Endothelial cell of umbilical vein (primary cell): Measurements from ENCODE around the gene TBL3. TPM values are rescaled to one million over a fixed set of nuclear protein-coding genes. Genes with fewer than 3 reads are reported as not detected.

Experiments
- BruUV-seq: library from RNA; stranded (reverse); fragments of 400-500 nt; replicated peaks from 2 replicates; lab custom pipeline; 2021; lab: Mats Ljungman, UMichigan
- CTCF ChIA-PET: fragments of 300-600, 350-600 bp; sonication (Branson Sonifier 250); formaldehyde crosslinking; loops from one replicate; lab custom pipeline; 2021; ENCODE audit warnings: antibody characterized with exemption, inconsistent platforms; lab: Charles Lee
- POLR2A ChIA-PET: fragments of 300-600, 350-600 bp; sonication (Branson Sonifier 250); formaldehyde crosslinking; loops from one replicate; lab custom pipeline; 2021; ENCODE audit warnings: antibody characterized with exemption, inconsistent platforms; lab: Charles Lee
- DNase-seq: peaks from one replicate; pipeline ENCODE4 v3.0.0-alpha.2; 2011; ENCODE audit warnings: low read depth, low spot score
- FAIRE-seq: peaks from 2 replicates; lab custom pipeline; 2011; peaks lifted over from hg19 to GRCh38; lab: Jason Lieb, UNC
- H2AFZ ChIP-seq: 2 replicates; pipeline ENCODE4 v1.6.0; 2012; ENCODE audit warnings: low read depth, low read length, control low read depth, inconsistent platforms
- H3K27ac ChIP-seq: 2 replicates; pipeline ENCODE4 v1.5.1; 2011; ENCODE audit warnings: low read depth, mild to moderate bottlenecking, control low read depth, low read length, moderate library complexity; ENCODE audit not compliant: insufficient read depth
- H3K27me3 ChIP-seq, 2 experiments: 2 replicates each; pipeline versions ENCODE4 v1.6.0 to v1.6.1; 2011; ENCODE audit warnings: low read length in 2 of 2, mixed read lengths in 1 of 2; ENCODE audit not compliant: control insufficient read depth in 2 of 2, insufficient read depth in 2 of 2
- H3K36me3 ChIP-seq, 2 experiments: 2 replicates in 1 of 2; 3 replicates in 1 of 2; pipeline ENCODE4 v1.5.1; 2011; ENCODE audit warnings: low read length in 2 of 2, mild to moderate bottlenecking in 1 of 2, moderate library complexity in 1 of 2; ENCODE audit not compliant: control insufficient read depth in 2 of 2, insufficient read depth in 2 of 2; ENCODE audit errors: extremely low read depth in 1 of 2
- H3K4me1 ChIP-seq: 3 replicates; pipeline ENCODE4 v1.5.1; 2011; ENCODE audit warnings: mild to moderate bottlenecking, low read length; ENCODE audit not compliant: control insufficient read depth, insufficient read depth; ENCODE audit errors: extremely low read depth
- H3K4me2 ChIP-seq: 2 replicates; pipeline ENCODE4 v1.6.1; 2011; ENCODE audit warnings: low read length, control low read depth, mixed read lengths; ENCODE audit not compliant: insufficient read depth
- H3K4me3 ChIP-seq, 3 experiments: fragments of 200-600 bp in 1 of 3; sonication (generic), shearing (Covaris generic) in 1 of 3; replicated peaks in 1 of 3; 2 replicates each; pipeline ENCODE4 v1.5.1; 2011 to 2016; ENCODE audit warnings: control low read depth in 3 of 3, low read length in 3 of 3, mild to moderate bottlenecking in 2 of 3, inconsistent platforms in 1 of 3, low read depth in 1 of 3, moderate library complexity in 1 of 3; ENCODE audit not compliant: insufficient read depth in 1 of 3
- H3K79me2 ChIP-seq: 2 replicates; pipeline ENCODE4 v1.6.0; 2012; ENCODE audit warnings: low read length, inconsistent platforms; ENCODE audit not compliant: control insufficient read depth, insufficient read depth
- H3K9ac ChIP-seq: replicated peaks from 2 replicates; pipeline ENCODE3; 2011; ENCODE audit warnings: low read length, control low read depth; ENCODE audit not compliant: insufficient read depth; ENCODE audit errors: extremely low read depth
- H3K9me1 ChIP-seq: replicated peaks from 3 replicates; pipeline ENCODE4 v1.6.0; 2011; ENCODE audit warnings: mild to moderate bottlenecking, low read length; ENCODE audit not compliant: control insufficient read depth, insufficient read depth; ENCODE audit errors: extremely low read depth
- H3K9me3 ChIP-seq: replicated peaks from 2 replicates; pipeline ENCODE4 v1.5.1; 2012; ENCODE audit warnings: low read length, inconsistent platforms; ENCODE audit not compliant: control insufficient read depth, insufficient read depth
- H4K20me1 ChIP-seq: replicated peaks from 2 replicates; pipeline ENCODE3; 2011; ENCODE audit warnings: mild to moderate bottlenecking, low read length; ENCODE audit not compliant: control insufficient read depth, insufficient read depth; ENCODE audit errors: extremely low read depth
- EZH2 ChIP-seq: IDR thresholded peaks from 2 replicates; pipeline ENCODE4 v1.6.1; 2012; ENCODE audit warnings: borderline replicate concordance, low read depth, mild to moderate bottlenecking, moderate library complexity, low read length, inconsistent platforms; ENCODE audit not compliant: severe bottlenecking
- FOS ChIP-seq: IDR thresholded peaks from 2 replicates; pipeline ENCODE4 v1.6.1; 2011; ENCODE audit warnings: mild to moderate bottlenecking, low read length, moderate library complexity, borderline replicate concordance; ENCODE audit not compliant: insufficient read depth
- GATA2 ChIP-seq: IDR thresholded peaks from 2 replicates; pipeline ENCODE4 v1.7.0; 2011; ENCODE audit warnings: low read depth, mild to moderate bottlenecking, moderate library complexity, mixed read lengths, low read length; ENCODE audit not compliant: insufficient read length, insufficient read depth
- JUN ChIP-seq: IDR thresholded peaks from 2 replicates; pipeline ENCODE4 v1.6.1; 2011; ENCODE audit warnings: borderline replicate concordance, low read depth; ENCODE audit not compliant: insufficient read length, insufficient read depth
- MYC ChIP-seq: IDR thresholded peaks from one replicate; pipeline ENCODE4 v1.6.1; 2011; ENCODE audit warnings: mild to moderate bottlenecking, low read depth, low read length
- POLR2A ChIP-seq: IDR thresholded peaks from 2 replicates; pipeline ENCODE4 v1.6.1; 2012; ENCODE audit warnings: low read depth, mild to moderate bottlenecking, control low read depth, low read length
- POLR2AphosphoS5 ChIP-seq: IDR thresholded peaks from 2 replicates; pipeline ENCODE4 v1.6.1; 2012; ENCODE audit warnings: low read depth, mild to moderate bottlenecking, control low read depth, low read length, moderate library complexity; ENCODE audit not compliant: insufficient read depth
- dilution Hi-C: fragments of 300-500 bp; cut with MboI; formaldehyde crosslinking; loops from one replicate; pipeline ENCODE4 v1.15.0; 2019; ENCODE audit warnings: low sequenced_read_pairs; ENCODE audit not compliant: extremely low pct_ligation_motif_present
- intact Hi-C: fragments of 100-400 bp; cut with micrococcal nuclease; formaldehyde crosslinking; loops from one replicate; pipeline ENCODE4 v1.10.0; 2022
- polyA plus RNA-seq, 4 experiments: library from polyadenylated mRNA; depleted of rRNA in 3 of 4; stranded (reverse) in 3 of 4; unstranded in 1 of 4; fragments of >200 nt; gene quantifications; 2 replicates each; pipeline versions ENCODE4 v1.2.1 to v1.2.3, GENCODE V29; 2011 to 2012; ENCODE audit warnings: missing spikeins in 1 of 4
- total RNA-seq: library from RNA; stranded (reverse); gene quantifications from 2 replicates; pipeline ENCODE4 v1.2.3, GENCODE V29; 2021
- TF ChIP-seq, protein P1 (sequence below): IDR thresholded peaks from 2 replicates; pipeline ENCODE4 v1.6.1; 2011; ENCODE audit not compliant: insufficient read depth, insufficient read length
- TF ChIP-seq, protein P2 (sequence below), 2 donors: IDR thresholded peaks; 1 replicate in 1 of 2; 2 replicates in 1 of 2; pipeline ENCODE4 v1.5.1; 2011; ENCODE audit warnings: low read length in 2 of 2, mild to moderate bottlenecking in 2 of 2, moderate library complexity in 2 of 2, control low read depth in 1 of 2, inconsistent platforms in 1 of 2, low read depth in 1 of 2; ENCODE audit not compliant: insufficient read depth in 1 of 2; ENCODE audit errors: extremely low read depth in 1 of 2

The TBL3 gene
- total and polyA plus RNA-seq, 2 donors (not counting 3 experiments of a cell fraction or from before 2014, with no cell fraction given) = 42.2 to 77.1 TPM

DNA sequence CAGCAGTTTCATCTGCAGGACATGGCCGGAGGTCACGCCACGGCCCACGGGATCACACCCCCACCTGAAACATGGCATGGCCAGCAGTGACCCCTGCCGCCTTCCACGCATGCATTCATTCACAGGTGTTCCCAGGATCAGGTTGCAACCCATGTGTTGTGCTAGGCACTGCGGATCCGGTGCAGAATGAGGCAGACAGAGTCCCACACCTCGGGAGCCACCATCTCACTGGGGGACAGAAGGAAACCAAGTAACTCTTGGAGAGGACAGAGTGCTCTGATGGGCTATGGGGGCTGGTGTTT is 24.5 kb upstream of the TBL3 start:
- H3K9ac ChIP-seq = no peak overlapping the region
- BruUV-seq = no TSS peak
- H3K9me1 ChIP-seq = no peaks in the 10 kb centered on the region
- TF ChIP-seq FOS (no peak), GATA2 (no peak), EZH2 (no peak)
- H3K79me2 ChIP-seq = no peaks in the 10 kb centered on the region
- no peak for DNase-seq
- peaks cover 5% of the 10 kb centered on the region for H3K4me1 ChIP-seq
- ChIA-PET CTCF (no interaction called here), POLR2A (interaction anchor here (0.7 kb wide), 1 partner anchor 9 kb away, joined by 4 read pairs; no protein-coding TSS in a partner anchor)
- H3K36me3 ChIP-seq = no peaks in the 10 kb centered on the region
- H3K9me3 ChIP-seq = no peaks in the 10 kb centered on the region
- no peaks in the 10 kb centered on the region for H3K27me3 ChIP-seq
- no peak overlapping the region for H3K4me3 ChIP-seq
- dilution Hi-C loops (no loop called here), intact Hi-C loops (no loop called here)
- no peak overlapping the region for H3K27ac ChIP-seq
- FAIRE-seq = no peak
- no peak overlapping the region for H3K4me2 ChIP-seq
- H2AFZ ChIP-seq = no peak overlapping the region
- no peaks in the 10 kb centered on the region for H4K20me1 ChIP-seq

DNA sequence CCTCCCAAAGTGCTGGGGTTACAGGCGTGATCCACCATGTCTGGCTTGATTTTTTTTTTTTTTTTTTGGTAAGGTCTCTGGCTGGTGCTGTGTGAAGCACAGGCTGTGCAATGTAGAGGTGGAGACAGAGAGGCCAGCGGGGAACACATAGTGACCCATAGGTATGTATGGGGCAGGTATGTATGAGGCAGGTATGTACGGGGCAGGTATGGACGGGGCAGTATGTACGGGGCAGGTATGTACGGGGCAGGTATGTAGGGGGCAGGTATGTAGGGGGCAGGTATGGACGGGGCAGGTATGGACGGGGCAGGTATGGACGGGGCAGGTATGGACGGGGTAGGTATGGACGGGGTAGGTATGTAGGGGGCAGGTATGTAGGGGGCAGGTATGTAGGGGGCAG is 22.3 kb upstream of the TBL3 start:
- TF ChIP-seq JUN = no peak
- no peak for TF ChIP-seq FOS
- TF ChIP-seq, protein P1, sequence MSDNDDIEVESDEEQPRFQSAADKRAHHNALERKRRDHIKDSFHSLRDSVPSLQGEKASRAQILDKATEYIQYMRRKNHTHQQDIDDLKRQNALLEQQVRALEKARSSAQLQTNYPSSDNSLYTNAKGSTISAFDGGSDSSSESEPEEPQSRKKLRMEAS = no peak
- no peak for TF ChIP-seq POLR2AphosphoS5
- no peak for TF ChIP-seq MYC
- no peak for TF ChIP-seq GATA2
- TF ChIP-seq, protein P2, sequence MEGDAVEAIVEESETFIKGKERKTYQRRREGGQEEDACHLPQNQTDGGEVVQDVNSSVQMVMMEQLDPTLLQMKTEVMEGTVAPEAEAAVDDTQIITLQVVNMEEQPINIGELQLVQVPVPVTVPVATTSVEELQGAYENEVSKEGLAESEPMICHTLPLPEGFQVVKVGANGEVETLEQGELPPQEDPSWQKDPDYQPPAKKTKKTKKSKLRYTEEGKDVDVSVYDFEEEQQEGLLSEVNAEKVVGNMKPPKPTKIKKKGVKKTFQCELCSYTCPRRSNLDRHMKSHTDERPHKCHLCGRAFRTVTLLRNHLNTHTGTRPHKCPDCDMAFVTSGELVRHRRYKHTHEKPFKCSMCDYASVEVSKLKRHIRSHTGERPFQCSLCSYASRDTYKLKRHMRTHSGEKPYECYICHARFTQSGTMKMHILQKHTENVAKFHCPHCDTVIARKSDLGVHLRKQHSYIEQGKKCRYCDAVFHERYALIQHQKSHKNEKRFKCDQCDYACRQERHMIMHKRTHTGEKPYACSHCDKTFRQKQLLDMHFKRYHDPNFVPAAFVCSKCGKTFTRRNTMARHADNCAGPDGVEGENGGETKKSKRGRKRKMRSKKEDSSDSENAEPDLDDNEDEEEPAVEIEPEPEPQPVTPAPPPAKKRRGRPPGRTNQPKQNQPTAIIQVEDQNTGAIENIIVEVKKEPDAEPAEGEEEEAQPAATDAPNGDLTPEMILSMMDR (IDR thresholded peaks at IDR 0.05; ENCODE audit: extremely low read depth in 1 of 2, insufficient read depth in 1 of 2, low read depth in 1 of 2, low read length in 2 of 2) = no peak
- TF ChIP-seq POLR2A = no peak
- TF ChIP-seq EZH2 = no peak
- CTCF ChIA-PET = no interaction called here
- Histone ChIP-seq H3K4me2 (no peak overlapping the region), H3K27me3 (no peaks in the 10 kb centered on the region), H4K20me1 (no peaks in the 10 kb centered on the region), H3K27ac (no peak overlapping the region), H3K9me3 (no peaks in the 10 kb centered on the region), H3K9ac (no peak overlapping the region), H3K4me1 (no peaks in the 10 kb centered on the region), H3K4me3 (no peak overlapping the region), H2AFZ (no peak overlapping the region), H3K79me2 (no peaks in the 10 kb centered on the region), H3K36me3 (no peaks in the 10 kb centered on the region), H3K9me1 (no peaks in the 10 kb centered on the region)
- no peak for DNase-seq
- dilution Hi-C loops (no loop called here), intact Hi-C loops (no loop called here)
- no peak for FAIRE-seq
- POLR2A ChIA-PET = no interaction called here
- no TSS peak for BruUV-seq
